ENCODE measurements around the gene MSANTD7.

DNA sequence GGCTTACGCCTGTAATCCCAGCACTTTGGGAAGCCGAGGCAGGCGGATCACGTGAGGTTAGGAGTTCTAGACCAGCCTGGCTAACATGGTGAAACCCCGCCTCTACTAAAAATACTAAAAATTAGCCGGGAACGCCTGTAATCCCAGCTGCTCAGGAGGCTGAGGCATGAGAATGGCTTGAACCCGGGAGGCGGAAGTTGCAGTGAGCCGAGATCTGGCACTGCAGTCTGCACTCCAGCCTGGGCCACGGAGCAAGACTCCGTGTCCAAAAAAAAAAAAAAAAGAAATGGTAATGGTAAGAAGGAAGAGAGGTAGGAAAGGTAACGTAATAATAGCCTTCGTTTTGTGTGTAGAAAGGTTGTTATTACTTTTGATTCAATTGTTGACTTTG is 1.2 kb downstream of the MSANTD7 start:
- TF ChIP-seq, protein P1, sequence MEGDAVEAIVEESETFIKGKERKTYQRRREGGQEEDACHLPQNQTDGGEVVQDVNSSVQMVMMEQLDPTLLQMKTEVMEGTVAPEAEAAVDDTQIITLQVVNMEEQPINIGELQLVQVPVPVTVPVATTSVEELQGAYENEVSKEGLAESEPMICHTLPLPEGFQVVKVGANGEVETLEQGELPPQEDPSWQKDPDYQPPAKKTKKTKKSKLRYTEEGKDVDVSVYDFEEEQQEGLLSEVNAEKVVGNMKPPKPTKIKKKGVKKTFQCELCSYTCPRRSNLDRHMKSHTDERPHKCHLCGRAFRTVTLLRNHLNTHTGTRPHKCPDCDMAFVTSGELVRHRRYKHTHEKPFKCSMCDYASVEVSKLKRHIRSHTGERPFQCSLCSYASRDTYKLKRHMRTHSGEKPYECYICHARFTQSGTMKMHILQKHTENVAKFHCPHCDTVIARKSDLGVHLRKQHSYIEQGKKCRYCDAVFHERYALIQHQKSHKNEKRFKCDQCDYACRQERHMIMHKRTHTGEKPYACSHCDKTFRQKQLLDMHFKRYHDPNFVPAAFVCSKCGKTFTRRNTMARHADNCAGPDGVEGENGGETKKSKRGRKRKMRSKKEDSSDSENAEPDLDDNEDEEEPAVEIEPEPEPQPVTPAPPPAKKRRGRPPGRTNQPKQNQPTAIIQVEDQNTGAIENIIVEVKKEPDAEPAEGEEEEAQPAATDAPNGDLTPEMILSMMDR (IDR thresholded peaks at IDR 0.05) = no peak
- TF ChIP-seq POLR2A (IDR thresholded peaks at IDR 0.05) (no peak), POLR2AphosphoS5 (IDR thresholded peaks at IDR 0.05) (no peak)

All from stomach (tissue), 4 donors.